DND-41 (cell line): ENCODE results near the gene ARHGAP32.

ENCODE experiments used
- ATAC-seq: fragments of 200-7000 bp; cut with Tn5 transposase; 3 replicates; pipeline ENCODE4 v1.9.1; 2021; ENCODE audit warnings: low read depth; ENCODE audit not compliant: insufficient read depth
- DNase-seq: peaks from one replicate; pipeline ENCODE4 v3.0.0-alpha.2; 2020
- H2AFZ ChIP-seq: 2 replicates; pipeline ENCODE4 v1.6.0; 2012; ENCODE audit warnings: low read depth, low read length
- H3K27ac ChIP-seq: 2 replicates; pipeline ENCODE4 v1.5.1; 2012; ENCODE audit warnings: low read length, inconsistent platforms
- H3K27me3 ChIP-seq: fragments of 200-600 bp; sonication (generic); 2 replicates; pipeline ENCODE4 v1.6.0; 2012; ENCODE audit warnings: low read length, mild to moderate bottlenecking, inconsistent platforms; ENCODE audit not compliant: insufficient read depth, poor library complexity
- H3K36me3 ChIP-seq: 2 replicates; pipeline ENCODE4 v1.5.1; 2012; ENCODE audit warnings: low read length, inconsistent platforms; ENCODE audit not compliant: insufficient read depth
- H3K4me1 ChIP-seq: 2 replicates; pipeline ENCODE4 v1.5.1; 2012; ENCODE audit warnings: mild to moderate bottlenecking, low read length; ENCODE audit not compliant: insufficient read depth
- H3K4me2 ChIP-seq: 2 replicates; pipeline ENCODE4 v1.6.0; 2012; ENCODE audit warnings: mild to moderate bottlenecking, moderate library complexity, low read length, inconsistent platforms; ENCODE audit not compliant: insufficient read depth
- H3K4me3 ChIP-seq, 2 experiments: fragments of 200-600 bp in 1 of 2; shearing (Covaris generic) in 1 of 2; 2 replicates each; pipeline ENCODE4 v1.5.1; 2012 to 2016; ENCODE audit warnings: inconsistent platforms in 2 of 2, low read length in 2 of 2, mild to moderate bottlenecking in 2 of 2, low read depth in 1 of 2, moderate library complexity in 1 of 2
- H3K79me2 ChIP-seq: 2 replicates; pipeline ENCODE4 v1.6.0; 2012; ENCODE audit warnings: low read length, inconsistent platforms; ENCODE audit not compliant: insufficient read depth
- H3K9ac ChIP-seq: 2 replicates; pipeline ENCODE4 v1.6.0; 2012; ENCODE audit warnings: low read depth, mild to moderate bottlenecking, inconsistent platforms, low read length, moderate library complexity
- H3K9me3 ChIP-seq: 2 replicates; pipeline ENCODE4 v1.5.1; 2012; ENCODE audit warnings: low read length, moderate library complexity, mild to moderate bottlenecking, inconsistent platforms; ENCODE audit not compliant: insufficient read depth, severe bottlenecking
- H4K20me1 ChIP-seq: 2 replicates; pipeline ENCODE4 v1.6.0; 2012; ENCODE audit warnings: low read length; ENCODE audit not compliant: insufficient read depth
- CTCF ChIP-seq: IDR thresholded peaks from 2 replicates; pipeline ENCODE4 v1.5.1; 2012; ENCODE audit warnings: borderline replicate concordance, low read length, moderate library complexity, mild to moderate bottlenecking; ENCODE audit not compliant: poor library complexity, severe bottlenecking; ENCODE audit errors: extremely low read depth
- EZH2 ChIP-seq: IDR thresholded peaks from 3 replicates; pipeline ENCODE4 v1.6.1; 2012; ENCODE audit warnings: borderline replicate concordance, low read depth, mild to moderate bottlenecking, moderate library complexity, low read length, inconsistent platforms; ENCODE audit not compliant: severe bottlenecking

The ARHGAP32 gene

GRCh38 chr11:128924510-128925249 is 267.4 kb downstream of the ARHGAP32 start:
- Histone ChIP-seq H3K4me1 (no peaks in the 10 kb centered on the region), H3K4me3 (no peak overlapping the region), H4K20me1 (no peaks in the 10 kb centered on the region), H2AFZ (no peak overlapping the region), H3K36me3 (no peaks in the 10 kb centered on the region), H3K27me3 (peaks cover 13% of the 10 kb centered on the region), H3K79me2 (no peaks in the 10 kb centered on the region), H3K9me3 (no peaks in the 10 kb centered on the region), H3K9ac (no peak overlapping the region), H3K27ac (no peak overlapping the region), H3K4me2 (no peak overlapping the region)
- DNase-seq (no peak), ATAC-seq (no peak)
- TF ChIP-seq CTCF (no peak), EZH2 (no peak)

- H3K4me1 ChIP-seq: no peaks in the 10 kb centered on the region
- no peak overlapping the region for H3K27ac ChIP-seq
- DNase-seq: no peak
- no peak overlapping the region for H3K9ac ChIP-seq
- H2AFZ ChIP-seq: no peak overlapping the region
- TF ChIP-seq CTCF (no peak), EZH2 (no peak)
- H3K36me3 ChIP-seq: no peaks in the 10 kb centered on the region
- no peak overlapping the region for H3K4me2 ChIP-seq
- H3K9me3 ChIP-seq: no peaks in the 10 kb centered on the region
- H4K20me1 ChIP-seq: no peaks in the 10 kb centered on the region
- peaks cover 13% of the 10 kb centered on the region for H3K27me3 ChIP-seq
- no peaks in the 10 kb centered on the region for H3K79me2 ChIP-seq
- H3K4me3 ChIP-seq: no peak overlapping the region
- no peak for ATAC-seq
Observed at GRCh38 chr11:128924104-128924503, 268.0 kb downstream of the ARHGAP32 start.

GRCh38 chr11:128921793-128922192 is 270.3 kb downstream of the ARHGAP32 start:
- DNase-seq: no peak
- Histone ChIP-seq H3K9me3 (no peaks in the 10 kb centered on the region), H3K79me2 (no peaks in the 10 kb centered on the region), H4K20me1 (no peaks in the 10 kb centered on the region), H3K4me1 (no peaks in the 10 kb centered on the region), H3K27me3 (peaks cover 13% of the 10 kb centered on the region), H3K4me3 (no peak overlapping the region), H3K36me3 (no peaks in the 10 kb centered on the region), H3K27ac (no peak overlapping the region), H3K9ac (no peak overlapping the region), H2AFZ (no peak overlapping the region), H3K4me2 (no peak overlapping the region)
- no peak for ATAC-seq
- TF ChIP-seq EZH2: no peak
- TF ChIP-seq CTCF: no peak

GRCh38 chr11:128920666-128921065 is 271.5 kb downstream of the ARHGAP32 start:
- H3K27ac ChIP-seq: no peak overlapping the region
- no peak for DNase-seq

More at GRCh38 chr11:128920666-128921065, 271.5 kb downstream of the ARHGAP32 start:
- Histone ChIP-seq H3K9ac (no peak overlapping the region), H3K4me3 (no peak overlapping the region), H3K36me3 (no peaks in the 10 kb centered on the region), H3K79me2 (no peaks in the 10 kb centered on the region), H3K4me2 (no peak overlapping the region), H4K20me1 (no peaks in the 10 kb centered on the region), H3K4me1 (no peaks in the 10 kb centered on the region), H2AFZ (no peak overlapping the region), H3K9me3 (no peaks in the 10 kb centered on the region), H3K27me3 (peaks cover 13% of the 10 kb centered on the region)
- no peak for ATAC-seq
- no peak for TF ChIP-seq CTCF
- TF ChIP-seq EZH2: no peak
